NCI-H146 treated with DMSO at 0.1 percent for 48 hours (cell line): Measurements from ENCODE around the gene LAMA1.

Source experiments
- DNase-seq: peaks from one replicate; lab custom pipeline; 2025; ENCODE audit not compliant: unreplicated experiment; lab: John Stamatoyannopoulos, UW

Gene LAMA1

DNA sequence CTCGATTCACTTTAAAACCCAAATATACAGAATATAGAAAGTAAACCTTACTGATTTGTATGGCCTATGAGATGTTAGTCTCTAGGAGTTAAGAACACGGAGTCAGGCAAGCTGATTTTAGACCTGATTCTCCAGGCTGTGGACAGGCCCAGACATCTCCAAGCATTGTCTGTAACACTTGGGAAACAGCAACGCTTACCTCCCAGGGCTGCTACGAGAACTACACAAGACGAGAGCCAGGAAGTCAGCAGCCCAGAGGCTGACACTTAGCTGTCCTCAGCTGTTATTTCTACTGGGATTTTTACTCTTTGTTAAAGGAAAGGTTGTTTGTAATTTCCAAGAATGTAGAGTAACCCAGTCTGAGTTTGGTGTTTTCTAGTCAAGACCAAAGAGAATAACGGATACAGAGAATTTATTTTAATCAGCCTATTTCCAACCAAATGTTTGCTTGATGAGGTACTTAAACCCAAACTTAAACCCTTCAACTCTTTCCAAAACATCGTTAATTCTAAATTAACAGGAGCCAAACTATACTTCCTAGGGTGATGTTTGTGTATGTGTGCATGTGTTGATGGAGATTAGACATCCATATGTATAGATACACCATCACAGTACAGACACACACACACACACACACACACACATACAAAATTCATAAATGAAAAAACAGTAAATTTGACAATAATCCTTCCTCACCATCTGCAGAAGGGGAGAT is 123.4 kb downstream of the LAMA1 start:
- DNase-seq = no peak

DNA sequence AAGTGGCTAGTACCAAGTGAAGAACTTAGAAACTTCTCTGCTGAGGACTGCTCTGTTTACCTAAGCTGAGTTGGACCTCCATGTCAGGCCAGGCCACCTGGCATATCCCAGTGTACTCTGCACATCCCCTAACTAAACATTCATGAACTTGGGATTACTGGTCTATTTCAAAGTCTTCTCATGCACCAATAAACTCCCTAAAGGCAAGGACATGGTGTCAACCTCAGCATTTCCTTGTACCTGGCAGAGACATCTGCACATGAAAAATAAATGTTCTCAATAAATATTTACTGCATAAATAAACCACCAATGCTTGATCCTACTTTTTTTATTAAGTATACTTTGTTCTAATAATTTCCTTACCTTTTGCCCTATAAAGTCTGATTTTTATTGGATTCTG is 124.8 kb downstream of the LAMA1 start:
- DNase-seq = no peak

DNA sequence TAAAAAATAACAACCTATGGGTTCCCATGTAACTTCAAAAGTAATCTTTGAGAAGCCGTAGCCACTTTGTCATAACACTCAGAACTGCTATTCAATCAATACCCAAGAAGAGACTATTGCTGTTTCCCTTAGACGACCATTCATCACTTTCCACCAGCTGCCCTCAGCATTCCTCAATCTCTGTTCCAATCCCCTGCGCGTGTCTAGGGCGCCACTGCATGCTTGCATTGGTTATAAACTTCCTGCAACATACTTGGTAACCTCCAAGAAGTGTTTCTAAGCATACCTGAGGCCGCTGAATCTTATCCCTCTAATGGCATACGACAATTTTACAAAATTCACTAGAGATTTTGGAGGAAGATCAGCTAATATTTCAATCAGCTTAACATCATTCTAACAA is 134.2 kb downstream of the LAMA1 start:
- no peak for DNase-seq

DNA sequence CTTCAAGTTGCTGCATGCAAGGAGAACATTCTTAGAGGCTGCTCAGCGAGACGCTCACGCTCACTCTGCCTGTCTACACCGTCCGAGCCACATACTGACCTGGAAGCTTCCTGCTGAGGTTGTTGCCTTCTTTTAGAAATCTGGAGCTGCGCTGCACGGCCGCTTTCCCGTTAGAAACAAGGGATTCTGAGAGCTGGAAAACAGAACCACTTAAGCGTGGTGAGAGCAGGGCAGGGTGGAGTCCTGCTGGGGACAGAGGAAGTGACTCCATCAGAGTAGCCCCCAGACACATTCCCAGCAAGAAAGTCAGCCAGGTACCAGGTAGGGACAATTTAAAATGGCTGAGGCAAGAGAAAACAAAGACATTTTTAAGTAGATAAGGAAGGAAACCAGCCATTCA is 135.2 kb downstream of the LAMA1 start:
- DNase-seq = no peak

DNA sequence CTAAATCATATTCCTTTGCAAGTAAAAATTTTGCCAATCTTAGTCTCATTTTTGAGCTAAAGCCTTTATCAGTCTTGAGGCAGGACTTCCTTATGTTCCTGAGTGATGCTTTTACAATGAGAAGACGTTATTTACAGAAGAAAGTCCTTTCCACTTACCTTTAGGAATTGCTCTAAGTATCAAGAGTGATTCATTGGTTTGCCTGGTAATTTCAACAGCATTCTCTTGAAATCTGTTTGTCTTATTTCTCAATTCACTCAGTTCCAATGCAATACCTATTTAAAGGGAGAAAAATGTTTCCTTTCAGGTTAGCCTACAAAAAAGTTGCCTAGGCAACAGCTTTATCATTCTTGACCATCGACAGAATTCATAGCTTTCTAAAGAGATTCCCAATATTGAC is 137.2 kb downstream of the LAMA1 start:
- DNase-seq = no peak

DNA sequence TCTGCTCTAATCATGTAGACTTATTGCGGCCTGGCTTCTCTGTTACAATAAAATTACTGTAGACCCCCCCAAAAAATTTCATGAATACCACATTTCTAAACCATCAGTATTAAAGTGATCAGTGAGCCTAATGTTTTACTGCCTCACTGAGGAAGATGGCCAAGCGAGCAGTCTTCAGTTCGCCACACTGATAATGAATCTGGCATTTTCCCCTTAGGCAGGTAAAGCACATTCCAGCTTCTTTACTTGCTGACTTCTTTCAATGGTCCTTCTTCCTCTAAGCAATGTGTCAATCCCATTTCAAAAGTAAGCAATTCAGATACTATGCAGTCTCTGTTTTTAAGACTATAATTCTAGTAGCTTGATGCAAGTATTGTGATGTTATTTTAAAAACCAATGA is 137.6 kb downstream of the LAMA1 start:
- no peak for DNase-seq

DNA sequence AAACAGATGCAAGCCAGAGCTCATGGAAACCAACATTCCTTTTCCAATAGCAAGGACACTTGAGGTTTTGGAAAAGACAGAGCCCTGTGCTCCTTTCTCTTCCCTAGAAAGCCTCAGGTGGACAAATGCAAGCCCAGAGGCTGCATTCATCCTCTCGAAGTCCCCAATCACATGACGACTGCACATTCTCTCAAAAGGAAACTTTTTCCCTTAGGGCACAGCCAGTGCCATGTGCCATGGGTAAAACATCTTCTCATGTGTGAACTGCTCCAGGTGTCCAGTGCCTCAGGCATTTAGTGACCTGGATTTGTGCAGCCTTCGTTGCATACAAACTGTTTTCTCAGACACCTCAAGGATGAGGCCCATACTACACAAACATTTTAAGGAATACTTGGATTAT is 140.7 kb downstream of the LAMA1 start:
- DNase-seq = no peak

DNA sequence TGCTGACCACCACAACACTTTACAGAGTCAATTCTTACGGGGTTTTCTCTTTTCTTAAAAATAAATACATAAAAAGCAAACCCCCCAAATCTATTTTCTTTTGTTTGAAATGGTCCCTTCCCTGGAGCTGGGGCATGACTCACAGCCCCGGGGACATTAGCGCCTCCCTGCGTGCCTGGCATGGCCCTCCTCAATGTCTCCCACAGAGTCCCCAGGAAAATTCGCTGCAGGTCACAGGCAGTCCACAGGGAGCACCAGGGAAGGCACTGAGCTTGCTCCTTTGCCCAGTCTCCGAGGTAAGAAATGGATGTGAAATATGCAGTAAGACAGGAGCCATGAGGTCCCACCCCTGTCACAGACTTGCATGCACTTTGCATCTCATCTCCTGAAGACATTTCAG is 142.5 kb downstream of the LAMA1 start:
- no peak for DNase-seq

DNA sequence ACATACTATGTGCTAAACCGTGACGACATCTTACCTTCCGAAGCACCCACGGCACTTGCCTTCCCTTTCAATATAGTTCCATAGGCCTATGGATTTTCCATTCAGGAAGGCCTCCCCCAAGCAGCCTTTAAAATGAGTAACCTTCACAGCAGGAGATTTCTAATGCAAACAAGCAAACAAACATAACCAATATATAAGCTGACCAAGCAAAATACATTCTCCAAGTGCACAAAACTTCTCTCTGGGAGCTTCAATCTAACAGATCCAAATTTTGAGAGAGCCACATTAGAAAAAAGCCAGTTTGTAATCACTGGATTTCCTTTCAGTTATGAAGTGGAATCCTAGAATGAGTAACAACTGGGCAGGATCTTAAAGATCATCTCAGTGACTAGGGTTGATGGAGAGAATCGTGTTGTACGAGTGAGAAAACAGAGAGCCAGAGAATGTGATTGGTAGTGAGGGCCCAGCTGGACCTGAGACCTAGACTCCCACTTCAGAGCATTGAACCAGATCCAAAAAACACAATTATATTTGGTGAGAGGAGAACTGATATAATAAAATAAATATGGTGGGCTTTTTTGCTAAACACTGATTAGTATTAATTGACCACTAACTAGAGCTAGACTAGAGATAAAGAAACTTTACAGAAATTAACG is 145.6 kb downstream of the LAMA1 start:
- no peak for DNase-seq

DNA sequence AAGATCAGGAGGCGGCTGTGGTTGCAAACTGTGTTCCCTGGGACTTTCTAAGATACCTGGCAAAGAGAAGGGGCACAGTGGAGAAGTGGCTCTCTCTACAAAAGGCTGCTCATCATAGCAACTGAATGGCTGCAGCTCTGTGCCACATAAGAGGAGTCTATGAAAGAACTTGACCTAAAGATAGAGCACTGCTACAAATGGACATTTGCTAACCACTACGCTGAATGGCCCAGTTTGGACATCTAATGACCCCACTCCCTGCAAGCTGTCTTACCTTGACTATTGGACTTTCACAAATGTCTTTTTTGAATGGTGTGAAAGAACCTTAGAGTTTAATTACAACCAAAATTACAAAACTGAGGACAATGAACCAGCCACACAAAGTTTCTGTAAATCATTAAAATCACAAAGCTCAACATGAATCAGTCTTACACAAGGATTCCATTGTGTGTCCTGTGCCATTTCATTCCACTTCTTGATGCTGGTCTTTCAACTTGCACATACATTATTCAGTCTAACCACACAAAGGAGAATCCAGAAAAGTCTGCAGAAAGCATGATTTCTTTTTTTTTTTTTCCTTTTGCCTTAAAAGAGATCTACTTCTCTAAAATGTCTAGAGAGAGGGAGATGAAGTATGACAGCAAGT is 154.0 kb downstream of the LAMA1 start:
- no peak for DNase-seq

DNA sequence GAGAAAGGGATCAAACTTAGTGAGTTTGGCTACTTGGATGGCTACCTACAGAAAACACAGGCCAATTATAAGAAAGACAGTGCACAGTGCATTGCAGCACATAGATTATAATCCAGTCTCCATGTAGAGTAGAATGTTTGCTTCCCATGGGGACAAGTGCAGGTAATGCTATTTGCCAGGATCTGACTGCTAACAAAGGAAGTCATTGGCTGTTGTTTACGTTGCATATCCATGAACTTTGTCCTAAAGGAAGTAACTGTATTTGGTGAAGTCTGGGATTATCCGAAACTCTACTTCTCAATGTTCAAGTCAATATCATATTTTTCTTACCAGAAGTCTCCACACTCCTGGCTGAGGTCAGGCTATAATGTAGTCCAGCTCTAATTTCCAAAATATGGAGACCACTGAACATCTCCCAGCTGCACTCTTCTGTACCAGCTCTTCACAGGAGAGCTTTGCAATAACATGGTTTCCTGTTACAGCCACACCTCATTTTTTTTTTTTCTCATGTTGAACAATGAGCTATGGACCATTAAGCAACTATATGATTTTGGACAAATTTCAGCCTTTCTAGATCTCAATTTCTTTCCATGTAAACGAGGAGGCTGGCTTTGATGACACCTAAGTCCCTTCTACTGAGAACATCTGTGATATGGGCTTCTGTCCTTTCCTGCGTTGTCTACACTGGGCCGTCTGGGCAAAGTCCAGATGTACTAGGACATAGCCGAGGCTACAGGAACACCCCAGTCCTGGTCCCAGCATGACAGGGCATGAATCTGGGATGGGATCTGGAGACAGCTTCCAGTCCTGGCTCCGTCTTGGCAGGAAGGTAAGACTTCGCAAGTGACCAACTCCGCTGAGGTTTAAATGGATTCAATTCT is 154.8 kb downstream of the LAMA1 start:
- no peak for DNase-seq

DNA sequence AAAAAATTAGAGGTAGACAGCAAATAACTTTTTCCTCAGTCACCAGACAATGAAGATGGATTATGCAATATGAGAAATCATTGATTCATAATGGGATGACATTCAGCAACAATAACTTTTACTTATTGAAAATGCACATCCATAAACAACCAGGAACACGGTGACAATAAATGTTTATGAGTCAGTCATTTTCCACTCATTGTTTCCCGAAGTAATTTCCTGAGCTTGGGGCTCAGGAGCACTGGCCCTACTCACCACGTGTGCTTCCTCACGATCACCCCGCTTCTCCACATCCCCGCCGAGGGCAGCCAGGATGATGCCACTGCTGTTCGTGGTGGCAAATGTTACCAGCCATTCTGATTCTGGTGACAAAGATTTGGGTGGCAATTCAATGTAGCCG is 156.3 kb downstream of the LAMA1 start:
- DNase-seq = no peak

DNA sequence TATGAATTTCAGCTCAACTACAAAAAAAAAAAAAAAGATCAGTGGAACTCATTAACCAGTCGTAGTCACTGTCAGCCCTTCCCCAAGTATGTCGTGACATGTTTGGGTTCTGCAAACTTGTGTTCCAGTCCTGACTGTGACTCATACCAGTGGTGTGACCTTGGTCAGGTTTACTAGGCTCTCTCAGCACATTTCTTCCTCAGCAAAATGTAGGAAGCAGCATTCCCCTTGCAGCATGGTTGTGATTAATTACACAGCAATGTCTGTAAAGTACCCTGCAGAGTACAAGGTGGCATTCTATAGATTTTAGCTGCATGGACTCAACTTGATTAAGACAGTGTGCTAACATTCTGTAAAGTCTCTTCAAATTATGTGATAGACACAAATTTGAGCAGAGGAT is 156.9 kb downstream of the LAMA1 start:
- DNase-seq = no peak

DNA sequence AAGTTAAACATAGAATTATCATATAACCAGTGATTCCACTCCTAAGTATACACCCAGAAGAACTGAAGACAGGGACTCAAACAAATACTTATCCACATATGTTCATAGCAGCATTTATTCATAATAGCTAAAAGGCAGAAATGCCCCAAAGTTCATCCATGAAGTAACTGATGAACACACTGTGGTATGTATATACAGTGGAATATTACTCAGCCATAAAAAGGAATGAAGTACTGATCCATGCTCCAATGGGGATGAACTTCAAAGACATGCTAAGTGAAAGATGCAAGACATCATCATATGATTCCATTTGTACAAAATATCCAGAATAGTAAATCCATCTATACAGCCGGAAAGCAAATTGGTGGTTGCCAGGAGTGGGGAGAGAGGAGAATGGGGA is 157.5 kb downstream of the LAMA1 start:
- DNase-seq = no peak

DNA sequence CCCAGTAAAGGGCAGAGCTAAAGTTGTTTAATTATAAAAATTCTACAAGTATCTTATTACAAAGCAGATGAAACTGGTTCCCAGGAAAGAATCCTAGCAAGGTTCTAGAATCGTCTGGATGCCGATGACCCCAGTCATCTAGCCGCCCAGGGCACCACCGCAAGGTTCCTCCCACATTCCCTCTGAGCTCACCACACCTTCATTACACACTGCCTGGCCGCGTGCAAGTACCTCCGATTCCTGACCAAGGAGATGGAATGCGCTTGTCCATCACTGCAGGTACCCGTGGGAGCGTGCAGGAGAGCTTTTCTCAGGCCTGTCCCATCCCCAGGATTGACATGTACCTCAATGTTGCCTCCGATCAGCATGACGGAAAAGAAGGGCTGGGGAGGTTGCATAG is 158.5 kb downstream of the LAMA1 start:
- DNase-seq = no peak

DNA sequence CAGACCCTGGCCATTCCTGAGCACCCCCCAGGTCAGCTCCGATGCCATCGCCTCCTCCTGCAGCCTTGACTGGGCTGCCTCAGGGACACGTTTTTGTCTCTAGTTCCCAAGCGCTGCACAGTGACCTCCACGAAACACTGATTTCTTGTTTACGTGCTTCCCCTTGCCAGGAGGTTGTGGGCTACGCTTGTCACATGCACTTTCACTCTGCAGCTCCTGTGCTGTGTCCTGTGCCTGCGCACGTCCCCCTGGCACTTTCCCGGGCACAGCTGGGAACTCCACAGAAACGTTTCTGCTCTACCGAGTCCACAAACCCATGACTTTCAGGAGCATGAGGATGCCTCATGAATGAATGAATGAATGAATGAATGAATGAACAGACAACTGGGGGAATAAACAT is 160.6 kb downstream of the LAMA1 start:
- DNase-seq = no peak

DNA sequence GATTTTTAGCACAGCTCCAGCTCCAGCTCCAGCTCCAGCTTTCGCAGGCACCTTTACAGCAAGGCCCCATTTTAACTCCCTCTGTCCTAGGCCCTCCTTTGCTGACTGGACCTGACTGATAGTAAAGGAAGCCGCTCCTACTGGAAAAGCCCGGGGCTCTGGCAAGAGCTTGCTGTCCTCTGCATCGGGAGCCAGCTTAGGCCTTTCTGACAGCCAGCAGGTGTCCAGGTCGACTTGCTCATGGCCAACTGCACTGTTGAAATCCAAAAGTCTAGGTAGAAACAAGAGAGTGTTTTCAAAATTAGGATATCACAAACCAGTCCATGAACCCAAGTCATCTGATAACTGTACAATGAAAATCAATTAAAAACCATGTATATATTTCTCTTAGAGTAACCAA is 161.1 kb downstream of the LAMA1 start:
- DNase-seq = no peak

DNA sequence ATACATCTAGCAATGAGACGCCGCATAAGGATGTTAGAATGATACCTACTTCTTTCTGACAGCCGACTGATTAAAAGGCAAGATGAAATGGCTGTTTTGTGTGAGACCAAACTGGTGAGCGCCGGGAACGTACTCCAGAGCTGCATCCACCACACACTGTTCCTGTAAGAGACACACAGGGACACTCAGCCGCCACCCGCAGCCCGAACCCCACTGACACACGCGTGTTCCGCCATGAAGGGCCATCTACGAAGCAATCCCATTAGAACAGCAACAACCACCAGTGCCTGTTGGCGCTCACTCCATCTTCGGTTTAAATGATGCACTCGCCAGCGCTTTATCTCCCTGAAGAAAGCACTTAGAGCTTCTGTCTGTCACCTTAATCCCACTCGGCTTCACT is 162.3 kb downstream of the LAMA1 start:
- DNase-seq = no peak

DNA sequence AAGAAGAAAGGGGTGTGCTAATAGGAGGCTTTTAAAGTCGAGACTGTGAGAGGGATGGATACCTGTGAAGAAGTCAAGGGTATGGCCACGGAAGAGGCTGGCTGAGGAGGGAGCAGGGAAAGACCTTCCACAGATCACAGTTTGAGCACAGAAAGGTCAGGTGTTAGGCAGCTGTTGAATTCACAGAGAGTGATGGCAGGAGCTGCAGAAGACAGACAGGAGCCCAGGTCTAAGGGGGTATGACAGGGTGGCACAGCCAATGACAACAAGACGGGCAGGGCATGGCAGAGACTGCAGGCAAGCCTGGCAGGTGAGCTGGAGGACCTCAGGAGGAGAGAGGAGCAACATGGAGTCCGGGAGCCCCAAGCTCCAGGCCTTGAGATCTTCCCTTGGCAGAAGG is 163.1 kb downstream of the LAMA1 start:
- no peak for DNase-seq

DNA sequence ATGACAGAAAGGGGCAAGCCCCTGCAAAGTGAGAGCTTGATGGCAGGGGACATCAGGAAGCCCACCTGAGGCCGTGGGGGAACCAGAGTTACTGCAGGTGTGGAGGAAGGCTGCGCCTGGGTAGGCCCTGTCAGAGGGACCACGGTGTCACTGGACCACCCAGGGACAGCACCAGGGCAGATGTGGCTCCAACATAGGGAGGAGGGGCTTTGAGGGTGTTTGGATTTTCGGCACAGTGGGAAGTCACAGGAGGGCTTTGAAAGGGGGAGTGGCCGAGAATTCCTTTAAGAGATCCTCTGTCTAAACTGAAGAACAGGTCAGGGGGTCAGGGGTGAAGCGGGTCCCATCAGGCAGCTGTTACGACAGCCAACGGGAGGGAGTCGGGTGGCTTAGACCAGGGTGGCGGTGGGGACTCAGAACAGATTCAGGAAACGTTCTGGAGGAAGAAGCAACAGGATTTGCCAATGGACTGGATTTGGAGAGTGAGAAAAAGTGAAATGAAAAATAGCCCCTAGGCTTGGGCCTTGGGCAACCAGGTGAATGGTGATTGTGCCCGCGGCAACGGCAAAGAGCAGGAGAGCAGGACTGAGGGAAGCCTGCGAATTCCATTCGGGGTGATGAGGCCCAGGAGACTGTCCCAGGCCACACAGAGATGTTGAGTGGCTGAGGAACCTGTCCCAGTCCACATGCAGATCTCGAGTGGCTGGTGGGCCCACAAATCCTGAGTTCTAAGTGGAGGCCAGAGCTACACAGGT is 166.1 kb downstream of the LAMA1 start:
- DNase-seq = no peak

DNA sequence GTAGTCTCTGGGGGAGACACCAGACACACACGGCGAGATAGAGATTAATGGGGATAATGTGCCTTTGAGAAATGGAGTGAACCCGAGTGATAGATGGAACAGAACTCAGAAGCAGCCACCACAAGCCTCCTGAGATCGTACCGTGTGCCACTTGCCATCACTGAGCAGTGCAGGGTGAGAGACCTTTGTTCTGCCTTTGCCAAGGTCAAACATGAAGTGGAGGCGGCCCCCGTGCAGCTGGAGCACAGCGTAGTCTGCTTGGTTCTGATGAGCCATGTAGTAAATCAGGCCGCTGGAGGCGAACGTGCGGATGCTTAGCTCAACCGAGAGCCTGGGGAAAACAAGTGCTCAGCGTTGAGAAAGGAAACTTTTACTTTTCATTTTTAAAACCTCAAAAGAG is 167.0 kb downstream of the LAMA1 start:
- DNase-seq = no peak
